Activated gamma-delta T cell treated with Interleukin-2 at 50 U/mL for 16 hours (primary cell): Measurements from ENCODE around the gene CLEC4G.
"Not testable (repeated sequence)": the region's sequence is repeated elsewhere in the genome, so short reads cannot be mapped to it uniquely, and the experiment has no call there.

ENCODE experiments used
- DNase-seq: peaks from one replicate; pipeline ENCODE4 v3.0.0-alpha.2; 2020

CLEC4G gene

GRCh38 chr19:7732045-7732444, at the start of gene CLEC4G:
Gene CLEC4G, minus strand, starts transcription at chr19:7732110. Its CDS starts 8 bp downstream, at chr19:7732102.
- DNase-seq, result no peak

- no peak for DNase-seq
Measured at GRCh38 chr19:7781157-7781556, 49.2 kb upstream of the CLEC4G start.

GRCh38 chr19:7779631-7780486, 47.9 kb upstream of the CLEC4G start:
- DNase-seq, result no peak

- DNase-seq, result no peak
Measured at GRCh38 chr19:7778081-7778480, 46.2 kb upstream of the CLEC4G start.

- DNase-seq, result no peak
Measured at GRCh38 chr19:7775761-7776160, 43.9 kb upstream of the CLEC4G start.

- DNase-seq, result no peak
Measured at GRCh38 chr19:7773841-7774240, 41.9 kb upstream of the CLEC4G start.

- DNase-seq, result no peak
Measured at GRCh38 chr19:7772752-7773291, 40.9 kb upstream of the CLEC4G start.

GRCh38 chr19:7771072-7771471, 39.2 kb upstream of the CLEC4G start:
- no peak for DNase-seq

- DNase-seq, result no peak
Measured at GRCh38 chr19:7769171-7769570, 37.3 kb upstream of the CLEC4G start.

GRCh38 chr19:7767487-7767886, 35.6 kb upstream of the CLEC4G start:
- DNase-seq, result no peak

GRCh38 chr19:7766535-7766934, 34.6 kb upstream of the CLEC4G start:
- DNase-seq, result no peak

- DNase-seq, result not testable (repeated sequence)
Measured at GRCh38 chr19:7765043-7765442, 33.1 kb upstream of the CLEC4G start.

GRCh38 chr19:7764157-7764556, 32.2 kb upstream of the CLEC4G start:
- DNase-seq, result not testable (repeated sequence)

GRCh38 chr19:7763696-7764095, 31.8 kb upstream of the CLEC4G start:
- DNase-seq, result no peak

- DNase-seq, result no peak
Measured at GRCh38 chr19:7762719-7763293, 30.9 kb upstream of the CLEC4G start, which contains the start of gene CLEC4M. Gene CLEC4M, plus strand, starts transcription at chr19:7763243. Its CDS starts 24 bp downstream, at chr19:7763267.

GRCh38 chr19:7759156-7759555, 27.2 kb upstream of the CLEC4G start:
- no peak for DNase-seq

- no peak for DNase-seq
Measured at GRCh38 chr19:7757358-7757757, 25.4 kb upstream of the CLEC4G start.

GRCh38 chr19:7756258-7756657, 24.3 kb upstream of the CLEC4G start:
- DNase-seq, result no peak

- DNase-seq, result no peak
Measured at GRCh38 chr19:7751157-7751783, 19.4 kb upstream of the CLEC4G start.

- DNase-seq, result no peak
Measured at GRCh38 chr19:7748756-7749155, 16.8 kb upstream of the CLEC4G start.

GRCh38 chr19:7748171-7748570, 16.3 kb upstream of the CLEC4G start:
- no peak for DNase-seq

- no peak for DNase-seq
Measured at GRCh38 chr19:7746903-7747884, 15.3 kb upstream of the CLEC4G start, which contains the start of gene CD209. Gene CD209, minus strand, starts transcription at chr19:7747534. Its CDS starts 23 bp downstream, at chr19:7747511.
